ENCODE data around the gene IL1RAPL1.

IL1RAPL1 gene

GRCh38 chrX:29275928-29276327 lies 688.7 kb downstream of the IL1RAPL1 start:
- H3K27ac ChIP-seq = no peak overlapping the region
- TF ChIP-seq, protein P1, sequence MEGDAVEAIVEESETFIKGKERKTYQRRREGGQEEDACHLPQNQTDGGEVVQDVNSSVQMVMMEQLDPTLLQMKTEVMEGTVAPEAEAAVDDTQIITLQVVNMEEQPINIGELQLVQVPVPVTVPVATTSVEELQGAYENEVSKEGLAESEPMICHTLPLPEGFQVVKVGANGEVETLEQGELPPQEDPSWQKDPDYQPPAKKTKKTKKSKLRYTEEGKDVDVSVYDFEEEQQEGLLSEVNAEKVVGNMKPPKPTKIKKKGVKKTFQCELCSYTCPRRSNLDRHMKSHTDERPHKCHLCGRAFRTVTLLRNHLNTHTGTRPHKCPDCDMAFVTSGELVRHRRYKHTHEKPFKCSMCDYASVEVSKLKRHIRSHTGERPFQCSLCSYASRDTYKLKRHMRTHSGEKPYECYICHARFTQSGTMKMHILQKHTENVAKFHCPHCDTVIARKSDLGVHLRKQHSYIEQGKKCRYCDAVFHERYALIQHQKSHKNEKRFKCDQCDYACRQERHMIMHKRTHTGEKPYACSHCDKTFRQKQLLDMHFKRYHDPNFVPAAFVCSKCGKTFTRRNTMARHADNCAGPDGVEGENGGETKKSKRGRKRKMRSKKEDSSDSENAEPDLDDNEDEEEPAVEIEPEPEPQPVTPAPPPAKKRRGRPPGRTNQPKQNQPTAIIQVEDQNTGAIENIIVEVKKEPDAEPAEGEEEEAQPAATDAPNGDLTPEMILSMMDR (conservative IDR thresholded peaks at IDR 0.05) = no peak

DNA sequence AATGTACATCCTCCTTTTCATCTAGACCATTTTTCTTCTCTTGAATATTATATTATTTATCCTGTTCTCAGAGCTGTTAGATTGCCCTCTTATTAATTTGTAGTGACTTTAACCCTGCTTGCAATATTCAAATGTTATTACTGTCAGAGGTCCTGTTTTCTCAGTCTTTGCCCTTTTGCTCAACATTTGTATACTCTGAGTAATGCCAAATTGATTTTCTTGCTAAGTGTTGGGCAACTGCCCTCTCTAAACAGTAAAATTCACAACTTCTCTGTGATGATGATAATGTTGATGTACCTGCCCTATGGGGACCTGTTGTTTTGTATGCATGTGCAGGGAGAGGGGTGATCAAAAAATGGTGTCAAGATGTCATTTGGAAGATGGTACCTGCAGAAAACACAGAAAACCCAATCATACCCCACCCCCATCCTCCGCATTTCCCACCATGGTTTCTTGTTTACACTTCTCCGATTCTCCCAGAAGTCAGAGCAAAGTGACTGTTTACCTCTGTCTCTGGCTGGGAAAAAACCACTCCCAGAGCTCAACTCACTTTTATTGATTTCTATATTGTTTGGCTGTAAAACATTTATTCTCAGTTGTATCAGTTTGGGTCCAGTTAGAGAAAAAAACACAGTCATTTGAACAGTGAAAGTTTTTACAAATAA lies 694.0 kb downstream of the IL1RAPL1 start:
- TF ChIP-seq, protein P1 (conservative IDR thresholded peaks at IDR 0.05) = no peak
- no peak overlapping the region for H3K27ac ChIP-seq

- TF ChIP-seq, protein P1 (conservative IDR thresholded peaks at IDR 0.05) = no peak
- no peak overlapping the region for H3K27ac ChIP-seq
Observed at GRCh38 chrX:29285664-29286063, 698.4 kb downstream of the IL1RAPL1 start.

DNA sequence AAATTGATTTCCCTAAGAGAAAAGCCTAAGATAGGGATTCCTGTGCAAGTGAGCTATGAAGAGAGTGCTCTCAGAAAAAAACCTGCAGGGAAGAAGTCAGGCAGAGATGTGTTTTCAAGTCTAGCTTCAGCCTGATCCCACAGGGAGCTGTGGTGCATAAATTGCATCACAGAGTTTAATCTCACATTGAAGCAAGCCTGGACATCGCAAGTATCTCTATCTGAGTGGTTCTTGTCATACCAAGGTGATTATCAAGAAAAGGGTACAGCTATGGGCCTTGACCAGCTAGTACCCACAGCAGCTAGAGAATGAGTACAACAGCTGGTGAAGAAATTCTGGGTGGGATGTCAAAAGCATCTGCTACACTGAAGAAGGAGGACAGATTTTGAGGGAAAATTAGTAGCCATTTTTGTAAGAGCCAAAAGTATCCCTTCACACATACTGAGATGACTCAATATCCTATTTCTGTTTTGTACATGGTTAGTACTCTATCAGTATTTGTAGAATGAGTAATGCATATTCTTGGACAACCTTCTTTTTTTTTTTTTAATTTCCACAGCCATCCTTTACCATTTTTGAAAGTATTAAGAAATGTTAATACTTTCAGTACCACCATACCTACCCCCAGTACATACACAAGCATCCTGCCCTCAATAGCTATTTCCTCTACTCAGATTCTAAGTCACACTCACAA lies 708.9 kb downstream of the IL1RAPL1 start:
- TF ChIP-seq, protein P1 (conservative IDR thresholded peaks at IDR 0.05) = no peak
- no peak overlapping the region for H3K27ac ChIP-seq

DNA sequence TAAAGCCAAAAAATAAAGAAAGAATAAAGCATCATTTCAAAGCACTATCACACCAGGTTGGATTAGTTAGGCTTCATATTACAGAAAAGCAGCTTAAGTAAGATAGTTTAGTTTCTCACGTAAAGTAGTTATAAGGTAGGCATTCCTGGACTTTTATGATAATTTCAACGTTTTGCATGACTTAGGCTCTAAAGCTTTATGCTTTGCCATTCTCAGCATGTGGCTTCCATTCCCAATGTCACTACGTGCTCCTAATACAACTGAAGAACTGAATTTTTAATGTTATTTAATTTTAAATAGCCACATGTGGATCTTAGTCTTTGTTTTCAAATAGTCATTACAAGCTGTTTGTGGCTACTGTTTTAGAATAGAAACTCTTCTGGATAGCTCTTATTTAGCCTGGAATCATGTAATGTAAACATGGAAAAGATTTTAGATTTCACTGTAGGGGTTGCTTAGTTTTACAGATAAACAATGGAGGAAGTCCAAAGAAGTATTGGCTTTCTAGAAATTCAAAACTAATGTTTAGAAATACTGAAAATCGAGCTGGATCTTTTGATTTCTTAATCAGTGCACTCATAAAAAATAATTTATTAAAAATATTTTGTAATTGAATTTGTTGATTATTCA lies 710.0 kb downstream of the IL1RAPL1 start:
- TF ChIP-seq, protein P1 (conservative IDR thresholded peaks at IDR 0.05) = no peak
- no peak overlapping the region for H3K27ac ChIP-seq

DNA sequence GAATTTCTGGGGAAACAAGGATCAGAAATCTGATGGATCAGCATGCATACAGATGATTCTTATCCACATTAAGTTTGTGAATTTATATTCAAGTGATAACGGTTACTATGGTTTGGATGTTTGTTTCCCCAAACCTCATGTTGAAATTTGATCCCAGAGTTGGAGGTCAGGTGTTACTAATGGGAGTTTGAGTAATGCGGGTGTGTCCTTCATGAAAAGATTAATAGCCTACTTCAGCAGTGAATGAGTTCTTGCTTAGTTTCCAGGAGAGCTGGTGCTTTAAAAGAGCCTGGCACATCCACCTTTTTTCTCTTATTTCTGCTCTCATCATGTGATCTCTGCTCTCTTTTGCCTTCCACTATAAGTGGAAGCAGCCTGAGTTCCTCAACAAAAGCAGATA lies 712.4 kb downstream of the IL1RAPL1 start:
- TF ChIP-seq, protein P1 (conservative IDR thresholded peaks at IDR 0.05) = no peak
- H3K27ac ChIP-seq = no peak overlapping the region

GRCh38 chrX:29308726-29309125 lies 721.5 kb downstream of the IL1RAPL1 start:
- TF ChIP-seq, protein P1 (conservative IDR thresholded peaks at IDR 0.05) = no peak
- H3K27ac ChIP-seq = no peak overlapping the region

All from VCaP (cell line).